ENCODE results near the gene UBE2M. TPM values are rescaled to one million over a fixed set of nuclear protein-coding genes. Genes with fewer than 3 reads are reported as not detected.
"Not testable (repeated sequence)": the region's sequence is repeated elsewhere in the genome, so short reads cannot be mapped to it uniquely, and the experiment has no call there.

The UBE2M gene
- total RNA-seq, 1 donor from 2014 or later, result 66.7 TPM

DNA sequence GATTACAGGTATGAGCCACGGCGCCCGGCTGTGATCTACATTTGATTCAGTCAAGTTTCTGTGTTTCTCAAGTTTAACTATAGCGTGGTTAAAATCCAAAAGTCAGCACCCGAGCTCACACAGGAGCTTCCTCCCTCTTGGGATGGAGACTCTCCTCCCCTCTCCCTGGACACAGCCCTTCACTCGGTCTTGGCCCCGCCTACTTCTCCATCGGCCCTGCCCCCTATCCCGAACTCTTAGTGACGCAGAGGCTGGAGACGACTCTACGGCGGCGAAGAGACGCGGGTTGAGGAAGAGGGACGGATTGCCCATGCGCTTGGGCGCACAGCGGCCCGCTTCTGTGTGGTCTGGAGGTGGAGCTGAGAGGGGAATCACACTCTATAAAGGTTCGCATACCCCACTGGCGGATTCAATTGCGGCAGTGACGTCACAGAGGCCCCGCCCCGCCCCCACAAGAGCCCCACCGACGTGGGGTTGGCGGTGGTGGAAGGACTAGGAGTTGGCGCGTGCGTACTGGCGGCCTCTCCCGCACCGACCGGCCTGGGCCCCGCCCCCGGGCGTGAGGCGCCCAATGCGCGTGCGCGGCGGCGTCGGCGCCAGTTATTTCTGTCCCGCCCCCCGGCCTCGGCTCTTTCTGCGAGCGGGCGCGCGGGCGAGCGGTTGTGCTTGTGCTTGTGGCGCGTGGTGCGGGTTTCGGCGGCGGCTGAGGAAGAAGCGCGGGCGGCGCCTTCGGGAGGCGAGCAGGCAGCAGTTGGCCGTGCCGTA, 14.4 kb downstream of the UBE2M start, which contains the start of gene TRIM28:
Gene TRIM28 (plus strand): TSS at position 239 of the 765 bp plus-strand sequence. CDS start 694 bp downstream, outside the sequence.
- Mint-ChIP-seq H3K4me3 (peak within 1 kb of the TSS; percentile 94), H3K27me3 (peaks cover 16% of the 10 kb centered on the region), H3K27ac (peak within 1 kb of the TSS; percentile 98), H3K4me1 (peaks cover 27% of the 10 kb centered on the region), H3K9me3 (no peaks in the 10 kb centered on the region), H3K36me3 (ENCODE audit: low read depth) (peaks cover 45% of the 10 kb centered on the region)
- CTCF ChIA-PET, result interaction anchor here (1.4 kb wide), 1 partner anchor 24 kb away, joined by 17 read pairs; the partner anchor contains the start of gene ZBTB45
- TF ChIP-seq, protein P1, sequence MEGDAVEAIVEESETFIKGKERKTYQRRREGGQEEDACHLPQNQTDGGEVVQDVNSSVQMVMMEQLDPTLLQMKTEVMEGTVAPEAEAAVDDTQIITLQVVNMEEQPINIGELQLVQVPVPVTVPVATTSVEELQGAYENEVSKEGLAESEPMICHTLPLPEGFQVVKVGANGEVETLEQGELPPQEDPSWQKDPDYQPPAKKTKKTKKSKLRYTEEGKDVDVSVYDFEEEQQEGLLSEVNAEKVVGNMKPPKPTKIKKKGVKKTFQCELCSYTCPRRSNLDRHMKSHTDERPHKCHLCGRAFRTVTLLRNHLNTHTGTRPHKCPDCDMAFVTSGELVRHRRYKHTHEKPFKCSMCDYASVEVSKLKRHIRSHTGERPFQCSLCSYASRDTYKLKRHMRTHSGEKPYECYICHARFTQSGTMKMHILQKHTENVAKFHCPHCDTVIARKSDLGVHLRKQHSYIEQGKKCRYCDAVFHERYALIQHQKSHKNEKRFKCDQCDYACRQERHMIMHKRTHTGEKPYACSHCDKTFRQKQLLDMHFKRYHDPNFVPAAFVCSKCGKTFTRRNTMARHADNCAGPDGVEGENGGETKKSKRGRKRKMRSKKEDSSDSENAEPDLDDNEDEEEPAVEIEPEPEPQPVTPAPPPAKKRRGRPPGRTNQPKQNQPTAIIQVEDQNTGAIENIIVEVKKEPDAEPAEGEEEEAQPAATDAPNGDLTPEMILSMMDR (IDR thresholded peaks at IDR 0.05), result no peak
- DNase-seq, result peak; percentile 100
- POLR2A ChIA-PET, result interaction anchor here (0.5 to 4.1 kb wide), 28 partner anchors 9 to 862 kb away, joined by 3 to 82 read pairs (median 5); partner anchors contain the start of genes CHMP2A, MZF1, UBE2M and ZBTB45
- intact Hi-C loops (cut with micrococcal nuclease), result loop anchor here (1.0 to 2.0 kb wide), 10 partner anchors 11 to 361 kb away; partner anchors contain the start of genes CHMP2A, MZF1, ZBTB45 and ZNF274
- peak; percentile 87 for ATAC-seq (ENCODE audit: low read depth)

DNA sequence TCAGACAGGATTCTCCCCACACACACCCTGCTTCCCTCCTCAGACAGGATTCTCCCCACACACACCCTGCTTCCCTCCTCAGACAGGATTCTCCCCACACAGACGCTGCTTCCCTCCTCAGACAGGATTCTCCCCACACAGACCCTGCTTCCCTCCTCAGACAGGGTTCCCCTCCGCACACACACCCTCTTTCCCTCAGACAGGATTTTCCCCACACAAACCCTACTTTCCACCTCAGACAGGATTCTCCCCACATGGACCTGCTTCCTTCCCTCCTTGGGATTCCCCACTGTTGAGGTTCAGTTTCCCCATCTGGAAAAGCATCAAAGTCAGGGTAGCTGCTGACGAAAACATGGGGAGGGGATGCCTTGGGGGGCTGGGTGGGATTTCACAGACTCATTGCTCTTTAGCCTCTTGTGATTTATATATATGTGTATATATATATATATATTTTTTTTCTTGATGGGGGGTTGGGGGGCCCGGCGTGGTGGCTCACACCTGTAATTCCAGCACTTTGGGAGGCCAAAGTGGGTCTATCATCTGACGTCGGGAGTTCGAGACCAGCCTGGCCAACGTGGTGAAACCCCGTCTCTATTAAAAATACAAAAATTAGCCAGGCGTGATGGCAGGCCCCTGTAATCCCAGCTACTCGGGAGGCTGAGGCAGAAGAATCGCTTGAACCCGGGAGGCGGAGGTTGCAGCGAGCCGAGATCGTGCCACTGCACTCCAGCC, 15.6 kb downstream of the UBE2M start:
- CTCF ChIA-PET, result interaction anchor here (1.4 kb wide), 1 partner anchor 22 kb away, joined by 17 read pairs; the partner anchor contains the start of gene ZBTB45

DNA sequence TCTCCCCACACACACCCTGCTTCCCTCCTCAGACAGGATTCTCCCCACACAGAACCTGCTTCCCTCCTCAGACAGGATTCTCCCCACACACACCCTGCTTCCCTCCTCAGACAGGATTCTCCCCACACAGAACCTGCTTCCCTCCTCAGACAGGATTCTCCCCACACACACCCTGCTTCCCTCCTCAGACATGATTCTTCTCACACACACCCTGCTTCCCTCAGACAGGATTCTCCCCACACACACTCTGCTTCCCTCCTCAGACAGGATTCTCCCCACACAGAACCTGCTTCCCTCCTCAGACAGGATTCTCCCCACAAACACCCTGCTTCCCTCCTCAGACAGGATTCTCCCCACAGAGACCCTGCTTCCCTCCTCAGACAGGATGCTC, 19.2 kb downstream of the UBE2M start:
- Mint-ChIP-seq H3K27me3 (peaks cover 19% of the 10 kb centered on the region), H3K4me1 (peaks cover 13% of the 10 kb centered on the region)
- ATAC-seq (ENCODE audit: low read depth); H3K36me3 Mint-ChIP-seq (ENCODE audit: low read depth); DNase-seq; H3K4me3 Mint-ChIP-seq; H3K27ac Mint-ChIP-seq; intact Hi-C loops (cut with micrococcal nuclease); H3K9me3 Mint-ChIP-seq; CTCF ChIA-PET: not testable (repeated sequence)
- POLR2A ChIA-PET, result interaction anchor here (1.8 kb wide), 1 partner anchor 19 kb away, joined by 13 read pairs; the partner anchor contains the start of gene ZBTB45

More for the DNA sequence above, 15.6 kb downstream of the UBE2M start:
- DNase-seq; H3K27ac Mint-ChIP-seq; ATAC-seq (ENCODE audit: low read depth); H3K9me3 Mint-ChIP-seq; H3K4me3 Mint-ChIP-seq; intact Hi-C loops (cut with micrococcal nuclease): not testable (repeated sequence)
- POLR2A ChIA-PET, result interaction anchor here (0.6 to 4.1 kb wide), 14 partner anchors 8 to 484 kb away, joined by 3 to 82 read pairs (median 5); partner anchors contain the start of genes CHMP2A, UBE2M, ZBTB45 and ZNF324
- Mint-ChIP-seq H3K36me3 (ENCODE audit: low read depth) (peaks cover 34% of the 10 kb centered on the region), H3K27me3 (peaks cover 19% of the 10 kb centered on the region), H3K4me1 (peaks cover 32% of the 10 kb centered on the region)

DNA sequence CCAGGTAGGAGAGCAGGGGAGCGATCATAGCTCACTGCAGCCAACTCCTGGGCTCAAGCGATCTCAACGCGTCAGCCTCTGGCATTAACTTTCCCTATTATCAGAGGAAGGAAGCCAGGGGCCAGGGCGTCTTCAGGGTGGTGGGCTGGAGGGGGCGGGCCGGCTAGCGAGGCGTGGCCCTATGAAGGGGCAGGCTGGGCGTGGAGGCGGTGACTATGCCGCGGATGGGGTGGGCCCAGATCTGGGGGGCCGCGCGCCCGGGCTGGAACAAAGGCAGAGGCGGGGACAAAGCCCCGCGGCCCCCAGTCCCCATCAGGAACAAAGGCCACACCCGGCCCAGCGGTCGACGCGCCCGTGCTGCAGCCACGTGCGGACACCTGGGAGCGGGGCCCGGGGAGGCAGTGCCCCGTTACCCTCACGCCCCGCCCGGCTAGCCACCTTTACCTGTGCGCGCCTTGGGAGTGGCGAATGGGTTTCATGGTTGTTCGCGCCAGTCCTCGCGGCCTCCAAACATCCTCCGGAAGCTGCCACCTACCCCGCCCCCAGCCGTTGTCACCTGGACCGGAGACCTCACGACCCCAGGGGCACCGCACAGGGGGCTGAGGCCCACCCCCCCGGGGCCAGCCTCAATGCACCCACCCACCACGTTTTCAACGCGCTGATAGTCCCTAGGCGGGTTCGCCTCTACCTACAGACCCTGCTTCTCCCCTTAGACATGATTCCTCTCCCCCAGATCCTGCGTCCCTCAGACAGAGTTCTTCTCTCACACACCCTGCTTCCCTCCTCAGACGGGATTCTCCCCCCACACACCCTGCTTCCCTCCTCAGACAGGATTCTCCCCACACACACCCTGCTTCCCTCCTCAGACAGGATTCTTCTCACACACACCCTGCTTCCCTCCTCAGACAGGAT, 19.9 kb downstream of the UBE2M start:
- DNase-seq, result no peak
- no peaks in the 10 kb centered on the region for H3K9me3 Mint-ChIP-seq
- H3K4me3 Mint-ChIP-seq, result peak overlapping the region; percentile 57
- ATAC-seq (ENCODE audit: low read depth), result peak; percentile 62
- no peaks in the 10 kb centered on the region for H3K36me3 Mint-ChIP-seq (ENCODE audit: low read depth)
- POLR2A ChIA-PET, result interaction anchor here (1.8 kb wide), 1 partner anchor 18 kb away, joined by 13 read pairs; the partner anchor contains the start of gene ZBTB45
- TF ChIP-seq, protein P1 (IDR thresholded peaks at IDR 0.05), result no peak
- intact Hi-C loops (cut with micrococcal nuclease), result no loop called here
- peaks cover 8% of the 10 kb centered on the region for H3K4me1 Mint-ChIP-seq
- no peak overlapping the region for H3K27ac Mint-ChIP-seq
- peaks cover 15% of the 10 kb centered on the region for H3K27me3 Mint-ChIP-seq
- CTCF ChIA-PET, result no interaction called here

DNA sequence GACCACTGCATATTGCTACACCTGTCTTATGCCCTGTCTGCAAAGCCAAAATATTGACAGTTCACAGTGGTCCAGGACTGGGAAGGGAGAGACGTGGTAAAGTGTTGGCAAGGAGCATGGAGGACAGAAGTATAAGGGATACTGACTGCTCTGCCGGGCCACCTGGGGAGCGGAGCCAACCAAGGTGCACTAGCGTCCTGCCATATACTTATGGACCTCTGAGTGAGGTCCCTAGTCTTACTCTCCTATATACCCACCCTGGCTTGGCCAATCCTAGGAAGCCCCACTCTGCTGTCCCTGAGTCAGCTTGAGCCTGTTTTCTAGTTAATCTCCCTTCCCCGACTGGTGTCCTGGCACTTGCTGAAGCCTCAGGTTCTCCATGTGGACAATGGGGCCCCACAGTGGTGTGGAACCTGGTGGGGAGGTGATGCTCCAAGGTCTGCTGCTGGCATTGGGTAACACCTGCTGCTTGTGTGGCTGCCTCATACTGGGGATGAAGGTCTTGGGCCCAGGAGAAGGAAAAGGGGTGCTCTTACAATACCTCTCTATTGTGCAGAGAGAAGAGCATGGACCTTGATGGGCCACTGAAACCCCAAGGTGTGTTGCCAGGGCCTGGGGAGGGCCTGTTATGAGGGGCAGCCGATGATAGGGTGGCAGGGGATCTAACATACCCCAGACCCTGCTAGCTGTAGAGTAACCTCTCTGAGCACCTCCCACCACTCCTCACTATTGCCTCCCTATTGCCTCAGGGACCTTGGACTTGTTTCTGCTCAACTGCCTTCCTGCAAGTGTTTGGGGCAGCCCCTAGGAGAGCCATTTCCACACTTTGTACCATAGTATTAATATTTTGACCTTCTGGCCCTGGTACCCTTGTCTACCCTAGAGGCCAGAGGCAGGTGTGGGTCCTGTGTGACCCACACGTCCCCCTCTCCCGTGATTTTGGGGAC, 21.3 kb downstream of the UBE2M start:
- Mint-ChIP-seq H3K36me3 (ENCODE audit: low read depth) (no peaks in the 10 kb centered on the region), H3K27me3 (peaks cover 9% of the 10 kb centered on the region), H3K9me3 (no peaks in the 10 kb centered on the region), H3K27ac (no peak overlapping the region), H3K4me1 (peaks cover 11% of the 10 kb centered on the region), H3K4me3 (no peak overlapping the region)
- ChIA-PET CTCF (no interaction called here), POLR2A (interaction anchor here (1.8 kb wide), 1 partner anchor 17 kb away, joined by 13 read pairs; the partner anchor contains the start of gene ZBTB45)
- TF ChIP-seq, protein P1 (IDR thresholded peaks at IDR 0.05), result no peak
- intact Hi-C loops (cut with micrococcal nuclease), result no loop called here
- ATAC-seq (ENCODE audit: low read depth), result no peak
- no peak for DNase-seq

Data from activated B cell treated with CpG ODN at 0.5 μM for 24 hours (primary cell).